GM12864 (cell line): Measurements from ENCODE around the gene ANKRD13B.
A peak's percentile ranks its signal among the peaks of the same experiment; 100 is the strongest.

ENCODE experiments used
- DNase-seq: peaks from one replicate; pipeline ENCODE4 v3.0.0-alpha.2; 2011; ENCODE audit warnings: low read depth
- H3K4me3 ChIP-seq: 2 replicates; pipeline ENCODE4 v1.5.1; 2011; ENCODE audit warnings: mild to moderate bottlenecking, low read depth, low read length, control low read depth
- CTCF ChIP-seq: IDR thresholded peaks from 2 replicates; pipeline ENCODE4 v1.5.1; 2011; ENCODE audit warnings: low read depth, mild to moderate bottlenecking, moderate library complexity, low read length, control low read depth, inconsistent platforms; ENCODE audit errors: missing control alignments

The ANKRD13B gene

DNA sequence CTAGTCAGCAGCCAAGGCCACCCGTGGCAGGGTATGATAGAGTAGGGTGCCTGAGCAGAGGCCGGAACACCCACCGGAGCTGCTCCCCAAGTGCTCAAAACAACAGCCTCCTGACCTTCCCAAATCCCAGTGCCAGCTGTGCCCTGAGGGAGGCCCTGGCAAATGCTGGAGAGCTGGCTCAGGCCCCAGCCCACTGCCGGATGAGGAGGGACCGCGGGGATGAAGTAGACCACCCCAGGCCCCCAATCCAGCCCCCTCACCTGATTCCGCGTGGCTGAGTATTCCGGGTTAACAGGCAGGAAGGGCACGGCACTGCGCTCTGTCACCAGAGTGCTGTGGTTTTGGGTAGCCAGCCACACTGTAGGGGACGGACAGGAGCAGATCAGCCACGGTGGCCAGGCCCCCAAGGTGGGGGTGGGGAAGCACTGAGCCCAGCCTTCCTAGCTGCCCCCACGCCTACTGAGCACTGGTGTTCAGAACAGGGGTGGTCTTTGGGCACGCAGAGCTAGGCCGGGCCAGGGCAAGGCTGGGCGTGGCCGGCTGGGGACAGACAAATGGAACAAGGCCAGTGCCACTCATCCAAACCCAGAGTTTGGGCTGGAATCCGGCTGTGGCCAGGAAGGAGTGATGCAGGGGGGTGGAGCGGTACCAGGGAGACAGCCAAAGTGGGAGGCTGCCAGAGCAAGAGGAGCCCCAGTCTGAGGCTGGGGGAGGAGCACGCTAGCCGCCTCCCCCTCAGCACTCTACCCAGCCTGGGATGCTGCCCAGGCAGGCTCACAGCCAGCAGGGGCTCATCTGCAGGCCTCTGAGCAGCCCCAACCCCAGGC, 15.3 kb upstream of the ANKRD13B start:
- DNase-seq, result no peak
- TF ChIP-seq CTCF, result no peak
- H3K4me3 ChIP-seq, result no peak overlapping the region

DNA sequence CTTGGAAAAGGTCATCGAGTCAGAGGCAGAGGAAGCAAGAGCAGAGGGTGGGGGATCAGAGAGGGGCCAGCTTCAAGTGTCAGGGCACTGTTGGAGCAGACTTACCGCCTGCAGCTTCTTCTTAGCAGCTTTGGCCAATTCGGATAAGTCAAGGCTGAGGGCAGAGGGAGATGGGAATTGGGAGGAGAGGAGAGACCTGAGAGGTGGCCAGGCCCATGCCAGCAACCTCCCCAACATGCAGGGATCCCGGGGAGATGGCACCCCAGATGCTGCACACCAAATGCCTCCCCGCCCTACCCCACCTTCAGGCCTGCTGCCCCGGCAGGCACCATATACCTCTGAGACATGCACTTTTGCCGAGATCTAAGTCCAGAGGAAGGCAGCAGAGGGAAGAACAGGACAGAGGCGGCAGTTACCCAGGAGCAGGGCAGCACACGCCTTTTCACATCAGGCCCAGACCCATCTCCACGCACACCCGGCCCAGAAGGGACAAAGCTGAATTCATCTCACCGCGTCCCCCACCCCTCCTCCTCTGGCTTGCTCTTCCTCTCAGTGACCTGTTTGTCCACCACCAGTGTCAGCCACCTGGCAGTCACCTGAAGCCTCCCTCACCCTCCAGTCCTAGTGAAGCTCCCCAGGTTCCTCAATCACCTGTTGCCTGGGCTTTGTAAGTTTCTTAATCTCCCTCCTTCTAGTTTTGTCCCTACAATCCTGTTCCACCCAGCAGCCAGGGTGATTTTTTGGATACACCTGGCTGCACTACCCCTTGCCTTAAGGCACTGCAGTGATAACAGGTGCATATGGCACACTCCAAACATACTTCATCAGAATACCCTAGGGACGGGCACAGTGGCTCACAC, 14.1 kb upstream of the ANKRD13B start:
- no peak for DNase-seq
- no peak overlapping the region for H3K4me3 ChIP-seq
- no peak for TF ChIP-seq CTCF

- DNase-seq, result peak; percentile 64
- no peak overlapping the region for H3K4me3 ChIP-seq
- TF ChIP-seq CTCF, result peak; percentile 93
These were observed 12.8 kb upstream of the ANKRD13B start for GRCh38 chr17:29579866-29580771.

- DNase-seq, result no peak
- no peak for TF ChIP-seq CTCF
- H3K4me3 ChIP-seq, result no peak overlapping the region
These were observed 11.2 kb upstream of the ANKRD13B start for GRCh38 chr17:29581583-29582253.

GRCh38 chr17:29582254-29582765, 10.6 kb upstream of the ANKRD13B start:
- DNase-seq, result no peak
- no peak for TF ChIP-seq CTCF
- no peak overlapping the region for H3K4me3 ChIP-seq

GRCh38 chr17:29582772-29583171, 10.2 kb upstream of the ANKRD13B start:
- no peak for DNase-seq

More at GRCh38 chr17:29582772-29583171, 10.2 kb upstream of the ANKRD13B start:
- no peak overlapping the region for H3K4me3 ChIP-seq
- TF ChIP-seq CTCF, result no peak
